PFSK-1 (cell line): Measurements from ENCODE around the gene ASCC1.

Source experiments
- FOXP2 ChIP-seq: optimal IDR thresholded peaks from 2 replicates; pipeline ENCODE3; 2011; ENCODE audit warnings: borderline replicate concordance, control low read depth, inconsistent platforms; ENCODE audit not compliant: insufficient read depth; ENCODE audit errors: extremely low read length, extremely low read depth
- POLR2AphosphoS5 ChIP-seq: IDR thresholded peaks from 2 replicates; pipeline ENCODE4 v1.6.1; 2012; ENCODE audit warnings: low read depth, mild to moderate bottlenecking, control low read depth, low read length, moderate library complexity
- REST ChIP-seq, 2 experiments: IDR thresholded peaks; 2 replicates each; pipeline versions ENCODE4 v1.6.1 to v1.8.0; 2011 to 2012; ENCODE audit warnings: low read depth in 2 of 2, low read length in 2 of 2, control low read depth in 1 of 2, inconsistent platforms in 1 of 2, mild to moderate bottlenecking in 1 of 2, moderate library complexity in 1 of 2; ENCODE audit not compliant: insufficient read depth in 1 of 2
- SIN3A ChIP-seq: IDR thresholded peaks from 2 replicates; pipeline ENCODE4 v1.6.1; 2012; ENCODE audit warnings: mild to moderate bottlenecking, low read length, moderate library complexity, borderline replicate concordance; ENCODE audit not compliant: insufficient read depth
- TAF1 ChIP-seq: IDR thresholded peaks from 2 replicates; pipeline ENCODE4 v1.6.1; 2012; ENCODE audit warnings: low read length, control low read depth, borderline replicate concordance; ENCODE audit not compliant: insufficient read depth

ASCC1 gene

DNA sequence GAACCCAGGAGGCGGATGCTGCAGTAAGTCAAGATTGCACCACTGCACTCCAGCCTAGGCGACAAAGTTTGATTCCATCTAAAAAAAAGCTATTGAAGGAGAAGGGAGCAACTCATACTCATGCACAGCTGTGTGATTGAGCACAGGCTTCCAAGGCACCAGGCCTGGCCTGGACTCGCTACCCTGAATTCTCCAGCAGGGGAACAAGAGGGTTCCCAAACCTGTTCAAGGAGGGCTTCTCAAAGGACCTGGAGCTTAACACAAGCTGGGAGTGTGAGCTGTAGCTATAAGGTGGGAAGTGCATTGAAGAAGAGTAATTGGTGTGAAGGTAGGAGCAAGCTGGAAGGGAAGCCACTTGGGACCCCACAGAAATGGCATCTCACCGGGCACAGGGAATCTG, 42.5 kb upstream of the ASCC1 start:
- TF ChIP-seq TAF1 (no peak), POLR2AphosphoS5 (no peak), REST (IDR thresholded peaks at IDR 0.05; ENCODE audit: insufficient read depth in 1 of 2, low read depth in 2 of 2, low read length in 2 of 2) (no peak), SIN3A (no peak), FOXP2 (no peak)

GRCh38 chr10:72257051-72257892, 41.2 kb upstream of the ASCC1 start:
- TF ChIP-seq FOXP2 (no peak), SIN3A (no peak), REST (IDR thresholded peaks at IDR 0.05; ENCODE audit: insufficient read depth in 1 of 2, low read depth in 2 of 2, low read length in 2 of 2) (no peak), POLR2AphosphoS5 (no peak)

- TF ChIP-seq POLR2AphosphoS5: no peak
Measured at GRCh38 chr10:72255977-72256729, 40.1 kb upstream of the ASCC1 start.

DNA sequence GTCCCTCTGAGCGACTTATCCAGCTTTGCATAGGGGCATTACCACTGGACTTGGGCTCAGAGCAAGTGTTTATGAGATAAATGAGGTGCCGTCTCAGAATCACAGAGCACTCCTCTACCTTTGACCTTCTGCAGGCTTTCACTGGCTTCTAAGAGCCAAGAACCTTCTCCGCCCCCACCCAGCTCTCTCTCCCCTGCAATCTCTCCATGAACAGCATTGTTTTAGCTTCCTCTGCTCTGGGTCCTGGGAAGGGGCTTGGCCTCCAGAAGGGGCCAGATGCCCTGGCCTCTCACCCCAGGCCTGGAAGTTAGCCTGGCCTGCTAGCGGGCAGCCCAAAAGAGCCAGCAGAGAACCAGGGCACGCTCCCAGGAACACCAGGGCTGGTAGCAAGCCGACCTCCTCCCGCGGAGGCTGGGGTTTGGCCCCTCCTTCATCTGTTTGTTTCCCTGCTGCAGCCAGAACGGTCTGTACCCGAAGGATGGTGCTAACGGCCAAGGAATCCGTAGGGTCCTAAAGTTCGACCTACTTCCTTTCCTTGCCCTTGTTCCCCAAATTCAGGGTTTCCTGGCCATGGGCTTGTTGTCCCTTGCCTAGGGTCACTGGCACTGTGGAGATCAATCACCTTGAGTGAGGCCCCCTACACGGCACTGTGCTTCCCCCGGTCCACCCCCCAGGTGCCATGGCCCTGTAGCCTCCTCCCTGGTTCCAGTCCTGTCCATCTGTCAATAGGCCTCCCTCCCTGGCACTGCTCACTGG, 38.9 kb upstream of the ASCC1 start:
- TF ChIP-seq TAF1: no peak
- no peak for TF ChIP-seq REST (IDR thresholded peaks at IDR 0.05; ENCODE audit: insufficient read depth in 1 of 2, low read depth in 2 of 2, low read length in 2 of 2)
- 0 out of 2 replicates have a peak, but pooled peaks have one; percentile 39 for TF ChIP-seq POLR2AphosphoS5
- TF ChIP-seq FOXP2: peak; percentile 63
- no peak for TF ChIP-seq SIN3A

DNA sequence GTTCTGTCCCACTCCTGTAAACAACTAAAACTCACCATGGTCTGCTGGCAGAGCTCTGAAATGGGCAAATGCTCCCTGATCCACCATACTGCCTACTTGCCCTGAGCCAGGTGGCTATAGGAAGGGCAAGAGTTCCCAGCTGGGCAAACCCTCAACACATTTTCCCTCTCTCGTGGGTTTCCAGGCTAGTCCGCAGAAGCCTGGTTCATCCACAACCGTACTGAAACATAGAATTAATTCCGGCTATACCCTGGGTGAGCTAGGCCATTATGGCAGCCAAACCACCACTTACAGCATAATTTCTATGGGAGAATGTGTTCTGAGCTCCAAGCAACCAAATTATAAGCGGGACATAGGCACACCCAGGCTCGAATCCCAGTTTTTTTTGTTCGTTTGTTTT, 37.5 kb upstream of the ASCC1 start:
- TF ChIP-seq FOXP2 (no peak), POLR2AphosphoS5 (no peak), SIN3A (no peak), REST (IDR thresholded peaks at IDR 0.05; ENCODE audit: insufficient read depth in 1 of 2, low read depth in 2 of 2, low read length in 2 of 2) (no peak), TAF1 (no peak)
